ENCODE data around the gene GUCA2A.

GUCA2A gene

DNA sequence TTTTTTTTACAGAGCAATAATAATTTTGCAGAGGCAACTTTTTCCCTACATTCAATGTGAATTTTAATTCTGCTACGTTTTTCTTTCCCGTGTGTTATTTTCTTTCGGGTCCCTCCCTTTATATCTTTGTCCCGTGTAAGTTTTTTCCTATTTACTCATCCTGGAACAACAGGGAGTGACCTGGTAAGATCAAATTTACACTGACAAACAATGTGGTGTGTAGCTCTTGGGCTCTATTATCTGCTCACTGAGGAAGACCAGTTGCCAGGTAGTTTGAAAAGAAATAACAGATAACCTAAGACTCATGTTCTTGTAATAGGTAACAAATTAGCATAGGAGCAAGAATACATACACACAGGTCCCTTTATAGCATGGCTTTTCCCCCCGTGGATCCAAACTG is 33.7 kb upstream of the GUCA2A start:
- no peak for TF ChIP-seq CTCF (IDR thresholded peaks at IDR 0.05; ENCODE audit: low read depth, low read length, missing control alignments)
- DNase-seq (ENCODE audit: low read depth): no peak
- no peak overlapping the region for H3K4me3 ChIP-seq (ENCODE audit: low read depth, low read length)

- H3K4me3 ChIP-seq (ENCODE audit: low read depth, low read length): no peak overlapping the region
- no peak for DNase-seq (ENCODE audit: low read depth)
- TF ChIP-seq CTCF (IDR thresholded peaks at IDR 0.05; ENCODE audit: low read depth, low read length, missing control alignments): no peak
These were observed 31.3 kb upstream of the GUCA2A start for GRCh38 chr1:42195841-42196240.

GRCh38 chr1:42192106-42192505 is 27.6 kb upstream of the GUCA2A start:
- DNase-seq (ENCODE audit: low read depth): no peak
- TF ChIP-seq CTCF (IDR thresholded peaks at IDR 0.05; ENCODE audit: low read depth, low read length, missing control alignments): no peak

GRCh38 chr1:42191319-42191718 is 26.8 kb upstream of the GUCA2A start:
- TF ChIP-seq CTCF (IDR thresholded peaks at IDR 0.05; ENCODE audit: low read depth, low read length, missing control alignments): no peak
- no peak for DNase-seq (ENCODE audit: low read depth)

More at GRCh38 chr1:42192106-42192505, 27.6 kb upstream of the GUCA2A start:
- H3K4me3 ChIP-seq (ENCODE audit: low read depth, low read length): no peak overlapping the region

GRCh38 chr1:42189931-42190853 is 25.6 kb upstream of the GUCA2A start:
- DNase-seq (ENCODE audit: low read depth): no peak
- TF ChIP-seq CTCF (IDR thresholded peaks at IDR 0.05; ENCODE audit: low read depth, low read length, missing control alignments): no peak

More at GRCh38 chr1:42191319-42191718, 26.8 kb upstream of the GUCA2A start:
- H3K4me3 ChIP-seq (ENCODE audit: low read depth, low read length): no peak overlapping the region

GRCh38 chr1:42186152-42186551 is 21.6 kb upstream of the GUCA2A start:
- no peak overlapping the region for H3K4me3 ChIP-seq (ENCODE audit: low read depth, low read length)
- no peak for TF ChIP-seq CTCF (IDR thresholded peaks at IDR 0.05; ENCODE audit: low read depth, low read length, missing control alignments)
- no peak for DNase-seq (ENCODE audit: low read depth)

More at GRCh38 chr1:42189931-42190853, 25.6 kb upstream of the GUCA2A start:
- H3K4me3 ChIP-seq (ENCODE audit: low read depth, low read length): no peak overlapping the region
